ENCODE results near the gene CEL. TPM values are rescaled to one million over a fixed set of nuclear protein-coding genes. Genes with fewer than 3 reads are reported as not detected.
"Not testable (repeated sequence)": the region's sequence is repeated elsewhere in the genome, so short reads cannot be mapped to it uniquely, and the experiment has no call there.

Gene CEL
- total RNA-seq, 1 donor from 2014 or later = 2.2 TPM

DNA sequence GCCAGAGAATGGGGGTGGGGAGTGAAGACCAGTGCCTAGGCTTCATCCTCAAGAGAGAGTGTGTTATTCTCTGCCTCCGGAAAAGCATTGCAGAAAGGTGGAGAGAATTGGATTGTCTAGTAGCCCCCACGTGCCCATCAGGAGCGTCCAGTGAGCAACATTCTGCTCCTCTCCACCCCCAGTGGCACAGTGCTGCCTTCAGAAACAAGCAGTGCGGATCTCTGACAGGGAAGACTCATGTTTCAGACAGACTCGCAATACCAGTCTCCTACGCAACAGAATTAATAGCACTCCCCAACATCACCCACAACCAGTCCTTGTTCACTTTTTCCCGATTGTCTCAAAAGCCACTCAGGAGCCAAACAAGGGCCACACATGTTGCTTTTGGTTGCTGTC is 14.9 kb upstream of the CEL start:
- no peak for DNase-seq (ENCODE audit: low spot score)

DNA sequence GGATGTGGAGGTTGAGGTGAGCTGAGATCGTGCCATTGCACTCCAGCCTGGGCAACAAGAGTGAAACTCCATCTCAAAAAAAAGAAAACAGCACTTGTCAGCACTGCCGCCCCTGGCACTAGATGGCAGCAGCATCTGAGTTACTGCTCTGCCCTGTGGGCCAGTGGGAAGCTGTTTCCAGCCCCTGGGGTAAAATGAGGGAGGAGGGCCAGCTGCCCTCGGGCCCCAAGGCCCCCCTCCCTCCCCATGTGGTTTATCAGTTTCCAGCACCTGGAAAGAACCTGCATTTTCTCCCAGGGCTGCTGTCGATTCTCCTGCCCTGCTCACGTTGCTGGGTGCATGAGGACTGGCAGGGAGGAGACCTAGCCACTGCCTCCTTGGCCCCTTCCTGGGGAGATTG is 13.2 kb upstream of the CEL start:
- DNase-seq (ENCODE audit: low spot score) = no peak

DNA sequence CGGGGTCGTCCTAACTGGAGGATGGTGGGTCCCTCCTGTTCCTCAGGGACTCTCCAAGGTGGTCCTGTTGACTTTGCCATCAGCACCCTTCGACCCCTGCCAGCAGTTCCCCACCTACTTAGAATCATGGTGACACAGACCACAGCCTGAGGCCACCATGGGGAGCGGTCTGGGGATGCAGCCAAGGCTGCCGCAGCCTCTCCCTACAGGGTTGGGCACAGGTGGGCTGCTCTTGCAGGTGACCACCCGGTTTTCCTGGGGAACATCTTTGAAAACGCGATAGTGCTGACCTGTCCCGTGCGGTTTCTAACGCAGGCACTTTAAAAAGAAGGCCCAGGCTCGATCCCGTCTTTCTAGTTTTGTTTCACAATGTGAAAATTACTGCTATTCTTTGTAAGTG is 12.7 kb upstream of the CEL start:
- no peak for DNase-seq (ENCODE audit: low spot score)

DNA sequence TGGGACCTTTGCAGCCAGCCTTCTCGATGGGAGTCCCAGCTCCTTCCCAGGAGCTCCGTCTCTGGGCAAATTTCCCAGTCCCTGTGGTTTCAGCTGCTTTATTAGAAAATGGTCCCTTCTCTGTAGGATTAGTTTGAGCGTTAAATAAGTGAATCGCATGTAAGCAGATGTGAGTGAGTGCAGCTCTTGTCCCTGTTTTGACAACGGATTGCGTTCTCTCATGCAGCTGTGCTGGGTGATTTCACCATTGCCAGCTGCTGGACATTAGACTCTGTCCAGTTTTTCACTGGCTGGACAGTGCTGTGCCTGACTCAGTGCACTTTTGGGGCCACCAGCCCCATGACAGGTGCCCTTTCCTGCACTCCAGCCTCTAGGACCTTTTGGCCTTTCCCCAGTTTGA is 11.6 kb upstream of the CEL start:
- no peak for DNase-seq (ENCODE audit: low spot score)

DNA sequence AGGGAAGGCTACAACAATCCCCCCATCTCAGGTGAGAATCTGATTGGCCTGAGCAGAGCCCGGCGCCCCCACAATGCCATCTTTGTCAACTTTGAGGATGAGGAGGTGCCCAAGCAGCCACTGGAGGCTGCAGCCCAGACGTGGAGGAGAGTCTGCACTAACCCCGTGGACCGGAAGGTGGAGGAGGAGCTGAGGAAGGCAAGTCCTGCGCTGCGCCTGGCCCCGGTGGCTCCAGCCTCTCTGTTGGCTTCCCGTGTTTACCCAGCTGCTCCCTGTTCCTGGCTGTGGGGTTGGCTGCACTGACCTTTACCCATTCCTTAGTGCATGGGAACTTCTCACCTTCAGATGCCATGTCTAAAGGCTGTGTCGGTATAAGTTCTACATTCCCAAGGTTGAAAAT is 11.0 kb upstream of the CEL start:
- DNase-seq (ENCODE audit: low spot score) = no peak

DNA sequence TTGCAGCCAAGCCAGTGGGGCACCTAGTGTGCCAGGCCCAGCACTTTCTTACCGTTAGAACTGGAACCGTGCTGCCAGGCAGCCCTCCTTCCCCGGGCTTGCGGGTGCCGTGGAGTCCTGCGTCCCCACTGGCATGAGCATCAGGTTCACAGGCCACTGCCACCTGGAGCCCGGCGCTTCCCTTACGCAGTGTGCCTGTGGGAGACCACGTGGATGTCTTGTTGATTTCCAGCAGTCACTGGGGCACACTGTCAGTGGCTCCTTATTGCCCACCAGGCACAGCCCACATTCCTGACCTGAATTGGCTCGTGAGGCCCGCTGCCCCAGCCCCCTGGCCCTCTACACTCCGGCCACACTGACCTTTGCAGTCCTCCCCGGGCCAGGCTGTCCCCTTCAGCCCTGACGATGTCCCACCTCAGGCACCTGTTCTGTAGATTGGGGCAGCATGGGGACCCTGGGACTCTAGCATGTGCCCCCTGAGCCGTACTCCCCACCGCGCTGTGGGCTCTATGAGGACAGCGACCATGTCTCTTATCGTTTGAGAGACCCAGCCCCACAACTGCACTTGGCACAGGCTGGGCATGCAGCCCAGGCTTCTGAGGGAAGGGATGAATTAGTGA is 10.4 kb upstream of the CEL start:
- no peak for DNase-seq (ENCODE audit: low spot score)

DNA sequence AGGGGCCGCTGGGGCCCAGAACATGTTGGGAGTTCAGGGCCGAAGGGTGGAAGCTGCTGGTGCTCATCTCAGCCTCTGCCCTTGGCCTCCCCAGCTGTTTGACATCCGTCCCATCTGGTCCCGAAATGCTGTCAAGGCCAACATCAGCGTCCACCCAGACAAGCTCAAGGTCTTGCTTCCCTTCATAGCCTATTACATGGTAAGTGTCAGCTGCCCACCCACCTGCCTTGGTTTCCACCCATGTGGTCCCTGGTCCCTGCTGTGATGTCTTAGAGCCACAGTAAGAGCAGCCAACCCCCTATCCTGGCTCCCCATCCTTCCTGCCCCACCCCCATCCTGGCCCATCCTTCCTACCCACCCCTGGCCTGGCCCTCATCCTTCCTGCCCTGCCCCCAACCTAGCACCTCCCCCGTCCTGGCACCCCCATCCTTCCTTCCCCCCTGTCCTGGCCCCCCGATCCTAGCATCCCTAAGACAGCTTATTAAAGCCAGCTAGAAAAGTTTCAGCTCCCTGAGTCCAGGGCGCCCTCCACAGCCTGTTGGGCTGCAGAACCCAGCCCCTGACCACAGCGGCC is 9.7 kb upstream of the CEL start:
- no peak for DNase-seq (ENCODE audit: low spot score)

DNA sequence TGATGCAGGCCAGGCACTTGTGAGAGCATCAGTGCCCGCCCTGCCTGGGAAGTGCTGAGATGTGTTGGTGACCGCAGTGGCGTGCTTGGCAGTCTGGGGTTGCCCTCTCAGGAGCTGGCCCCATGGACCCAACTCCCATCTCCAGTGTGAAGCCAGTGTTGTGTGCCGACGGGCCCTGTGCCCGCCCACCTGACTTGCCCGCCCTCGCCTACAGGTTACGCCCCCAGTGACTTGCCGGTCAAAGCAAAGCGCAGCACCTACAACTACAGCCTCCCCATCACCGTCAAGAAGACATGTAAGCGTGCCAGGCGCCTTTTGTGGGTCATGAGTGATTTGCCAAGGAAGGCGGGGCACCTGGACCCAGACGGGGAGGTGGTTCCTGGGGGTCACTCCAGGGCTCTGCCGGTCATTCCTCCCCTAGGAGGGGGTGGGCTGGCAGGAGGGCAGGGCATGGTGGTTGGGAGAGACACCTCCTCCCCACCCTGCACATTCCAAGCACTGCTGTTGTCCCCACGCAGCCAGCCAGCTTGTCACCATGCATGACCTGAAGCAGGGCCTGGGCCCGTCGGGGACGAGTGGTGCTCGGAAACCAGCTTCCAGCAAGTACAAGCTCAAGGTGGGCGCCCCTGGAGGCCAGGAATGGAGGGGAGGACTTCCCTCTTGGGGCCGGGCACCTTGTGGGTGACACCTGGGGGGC is 7.4 kb upstream of the CEL start:
- no peak for DNase-seq (ENCODE audit: low spot score)

DNA sequence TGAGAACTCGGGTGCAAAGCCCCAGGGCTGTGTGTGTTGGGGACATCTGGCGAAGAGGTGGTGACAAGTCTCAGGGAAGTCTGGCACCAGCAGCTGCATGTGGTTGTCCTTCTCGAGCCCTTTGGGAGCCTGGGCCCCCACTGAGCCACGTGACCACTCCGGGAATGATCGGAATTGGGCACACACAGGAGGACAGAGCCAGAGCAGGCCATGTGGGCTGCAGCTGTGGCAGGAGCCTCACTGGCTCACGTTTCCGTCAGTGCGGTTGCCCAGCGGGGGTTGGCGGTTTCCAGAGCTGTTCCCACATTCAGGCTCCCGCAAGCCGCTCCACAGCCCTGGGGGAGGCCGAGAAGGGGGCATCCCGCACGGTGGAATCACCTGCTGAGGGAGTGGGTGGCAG is 6.8 kb upstream of the CEL start:
- no peak for DNase-seq (ENCODE audit: low spot score)

DNA sequence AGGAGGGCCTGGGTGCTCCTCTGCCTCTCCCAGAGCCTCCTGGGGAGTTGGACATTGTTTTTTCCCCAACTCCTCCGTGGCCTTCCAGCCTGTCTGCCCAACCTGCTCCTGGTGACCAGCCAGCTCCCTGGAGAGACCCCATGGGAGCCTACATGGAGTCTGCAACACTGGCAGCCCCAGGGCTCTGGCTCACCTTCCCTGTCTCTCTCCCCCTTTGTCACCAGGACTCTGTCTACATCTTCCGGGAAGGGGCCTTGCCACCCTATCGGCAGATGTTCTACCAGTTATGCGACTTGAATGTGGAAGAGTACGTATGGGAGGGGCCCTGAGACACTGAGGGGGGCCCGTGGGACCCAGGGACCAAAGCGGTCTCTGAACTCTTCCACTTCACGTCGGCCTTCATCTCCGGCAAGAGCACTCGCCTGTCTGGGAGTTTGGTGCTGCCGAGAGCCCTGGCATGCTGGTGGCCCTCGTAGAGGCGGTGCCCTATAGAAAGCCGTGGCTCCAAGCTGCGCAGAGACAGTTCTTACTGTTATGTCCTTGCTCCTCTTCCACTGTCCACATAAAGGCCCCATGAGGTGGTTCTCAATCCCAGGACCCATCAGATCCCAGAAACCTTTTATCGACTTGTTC is 5.9 kb upstream of the CEL start:
- DNase-seq (ENCODE audit: low spot score) = no peak

DNA sequence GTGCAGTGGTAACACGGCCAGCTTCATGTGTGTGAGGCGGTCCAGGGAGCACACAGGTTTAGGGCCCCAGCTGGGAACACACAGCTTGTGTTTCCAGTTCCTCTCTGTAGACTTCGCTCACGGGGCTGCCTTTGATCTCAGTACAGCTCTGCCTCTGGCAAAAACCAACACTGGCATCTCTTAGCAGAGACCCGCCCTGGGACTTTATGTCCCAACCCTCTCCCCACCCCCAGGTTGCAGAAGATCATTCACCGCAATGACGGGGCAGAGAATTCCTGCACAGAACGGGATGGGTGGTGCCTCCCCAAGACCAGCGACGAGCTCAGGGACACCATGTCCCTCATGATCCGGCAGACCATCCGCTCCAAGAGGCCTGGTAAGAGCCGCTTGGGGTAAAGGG is 5.2 kb upstream of the CEL start:
- no peak for DNase-seq (ENCODE audit: low spot score)

DNA sequence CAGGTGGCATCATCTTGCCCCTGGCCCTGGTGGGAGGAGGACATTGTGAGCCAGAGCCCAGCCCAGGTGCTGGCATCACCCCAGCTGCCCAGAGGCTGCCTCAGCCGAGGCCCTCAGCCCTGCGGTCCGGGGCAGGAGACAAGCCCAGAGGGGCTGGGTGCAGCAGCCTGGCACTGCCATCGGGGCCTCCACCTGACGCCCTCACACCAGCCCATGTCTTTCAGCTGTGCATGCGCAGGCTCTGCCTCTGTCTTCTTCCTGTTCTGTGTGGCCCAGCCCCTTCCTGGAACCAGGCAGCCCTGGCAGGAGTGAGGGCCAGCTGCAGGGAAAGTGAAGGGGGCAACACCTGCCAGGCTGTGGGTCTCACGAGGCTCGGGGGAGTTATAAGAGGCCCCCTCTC is 4.8 kb upstream of the CEL start:
- no peak for DNase-seq (ENCODE audit: low spot score)

DNA sequence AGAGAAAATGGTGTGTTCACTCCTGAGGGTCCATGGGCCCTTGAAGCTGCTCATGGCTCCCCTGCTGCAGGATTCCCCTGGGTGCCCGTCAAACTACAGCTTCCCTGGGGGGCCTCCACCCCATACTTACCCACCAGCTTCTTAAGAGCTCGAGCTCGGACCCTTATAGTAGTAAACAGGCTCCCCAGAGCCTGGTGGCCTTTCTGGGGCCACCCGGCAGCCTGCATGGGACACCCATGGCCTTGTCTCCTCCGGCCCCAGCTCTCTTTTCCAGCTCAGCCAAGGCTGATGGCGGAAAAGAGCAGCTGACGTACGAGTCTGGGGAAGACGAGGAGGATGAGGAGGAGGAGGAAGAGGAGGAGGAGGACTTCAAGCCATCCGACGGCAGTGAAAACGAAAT is 4.2 kb upstream of the CEL start:
- DNase-seq (ENCODE audit: low spot score) = no peak

DNA sequence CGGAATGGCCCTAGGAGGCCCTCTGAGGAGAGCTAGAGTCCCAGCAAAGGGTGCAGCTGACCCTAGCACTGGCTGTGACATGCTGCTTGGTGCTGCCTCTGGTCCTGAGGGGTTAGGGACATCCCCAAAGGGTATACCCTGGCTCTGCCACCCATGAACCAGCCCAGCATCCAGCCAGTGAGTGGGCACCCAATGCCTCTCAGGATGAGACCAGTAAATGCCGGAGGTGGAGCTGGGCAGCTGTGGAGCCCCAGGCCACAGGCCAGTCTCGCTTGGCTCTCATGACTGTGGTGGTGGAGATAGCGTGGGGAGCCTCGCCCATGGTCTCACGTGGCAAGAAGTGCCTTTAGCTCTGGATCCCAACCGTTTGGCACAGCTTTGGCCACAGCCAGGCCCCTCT is 3.7 kb upstream of the CEL start:
- no peak for DNase-seq (ENCODE audit: low spot score)

DNA sequence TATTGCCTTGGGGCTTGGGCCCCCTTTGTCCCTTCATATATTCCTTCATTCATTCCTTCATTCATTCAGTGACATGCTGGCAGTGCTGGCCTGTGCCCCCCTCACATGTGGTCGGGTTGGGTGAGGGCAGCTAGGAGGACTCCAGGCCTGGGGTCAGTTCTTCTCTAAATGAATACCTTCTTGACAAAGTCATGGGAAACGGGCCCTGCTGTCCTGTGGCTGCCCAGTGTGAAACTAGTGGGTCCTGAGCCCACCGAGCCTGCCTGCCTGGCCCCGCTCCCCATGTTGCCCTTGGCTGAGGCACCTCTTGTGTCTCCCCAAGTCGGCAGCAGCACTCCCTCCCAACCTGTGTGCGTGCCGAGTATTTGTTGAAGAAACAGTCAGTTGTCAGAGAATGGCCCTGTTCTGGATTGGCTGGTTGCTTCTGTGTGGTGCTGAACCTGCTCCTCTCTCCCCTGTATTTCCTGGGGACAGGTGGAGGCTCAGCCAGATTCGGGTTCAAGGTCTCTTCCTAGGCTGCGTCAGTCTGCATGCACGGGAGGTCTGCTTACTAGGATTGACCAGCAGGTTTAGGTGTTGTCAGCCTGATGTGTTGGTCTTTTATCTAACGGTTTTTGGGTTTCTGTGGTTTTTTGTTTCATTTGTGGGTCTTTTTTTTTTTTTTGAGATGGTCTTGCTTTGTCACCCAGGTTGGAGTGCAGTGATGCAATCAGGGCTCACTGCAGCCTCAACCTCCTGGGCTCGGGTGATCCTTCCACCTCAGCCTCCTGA is 3.0 kb upstream of the CEL start:
- DNase-seq (ENCODE audit: low spot score) = no peak

DNA sequence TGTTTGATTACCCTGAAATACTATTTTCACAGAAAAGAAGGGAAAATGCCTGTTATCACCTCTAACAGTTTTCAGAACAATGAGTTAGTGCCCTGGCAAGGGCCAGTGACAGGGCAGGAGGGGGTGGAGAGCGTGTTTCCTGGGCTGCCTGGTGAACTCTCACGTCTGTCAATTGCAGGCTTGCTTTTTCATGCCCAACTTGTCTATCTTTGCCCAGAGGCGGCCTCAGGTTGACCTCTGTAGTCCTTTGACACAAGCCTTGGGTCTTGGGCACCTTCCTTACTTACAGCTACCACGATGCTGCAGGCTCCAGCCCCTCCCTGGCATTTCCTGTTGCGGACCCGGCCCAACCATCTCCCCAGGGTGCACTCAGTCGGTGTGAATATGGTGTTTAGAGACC is 2.2 kb upstream of the CEL start:
- DNase-seq (ENCODE audit: low spot score) = no peak

DNA sequence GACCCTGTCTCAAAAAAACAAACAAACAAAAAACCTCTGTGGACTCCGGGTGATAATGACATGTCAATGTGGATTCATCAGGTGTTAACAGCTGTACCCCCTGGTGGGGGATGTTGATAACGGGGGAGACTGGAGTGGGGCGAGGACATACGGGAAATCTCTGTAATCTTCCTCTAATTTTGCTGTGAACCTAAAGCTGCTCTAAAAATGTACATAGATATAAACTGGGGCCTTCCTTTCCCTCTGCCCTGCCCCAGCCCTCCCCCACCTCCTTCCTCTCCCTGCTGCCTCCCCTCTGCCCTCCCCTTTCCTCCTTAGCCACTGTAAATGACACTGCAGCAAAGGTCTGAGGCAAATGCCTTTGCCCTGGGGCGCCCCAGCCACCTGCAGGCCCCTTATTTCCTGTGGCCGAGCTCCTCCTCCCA is 1.4 kb upstream of the CEL start:
- no peak for DNase-seq (ENCODE audit: low spot score)

DNA sequence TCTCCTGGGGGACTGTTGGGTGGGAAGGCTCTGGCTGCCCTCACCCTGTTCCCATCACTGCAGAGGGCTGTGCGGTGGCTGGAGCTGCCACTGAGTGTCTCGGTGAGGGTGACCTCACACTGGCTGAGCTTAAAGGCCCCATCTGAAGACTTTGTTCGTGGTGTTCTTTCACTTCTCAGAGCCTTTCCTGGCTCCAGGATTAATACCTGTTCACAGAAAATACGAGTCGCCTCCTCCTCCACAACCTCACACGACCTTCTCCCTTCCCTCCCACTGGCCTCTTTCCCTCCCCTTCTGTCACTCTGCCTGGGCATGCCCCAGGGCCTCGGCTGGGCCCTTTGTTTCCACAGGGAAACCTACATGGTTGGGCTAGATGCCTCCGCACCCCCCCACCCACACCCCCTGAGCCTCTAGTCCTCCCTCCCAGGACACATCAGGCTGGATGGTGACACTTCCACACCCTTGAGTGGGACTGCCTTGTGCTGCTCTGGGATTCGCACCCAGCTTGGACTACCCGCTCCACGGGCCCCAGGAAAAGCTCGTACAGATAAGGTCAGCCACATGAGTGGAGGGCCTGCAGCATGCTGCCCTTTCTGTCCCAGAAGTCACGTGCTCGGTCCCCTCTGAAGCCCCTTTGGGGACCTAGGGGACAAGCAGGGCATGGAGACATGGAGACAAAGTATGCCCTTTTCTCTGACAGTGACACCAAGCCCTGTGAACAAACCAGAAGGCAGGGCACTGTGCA is 590 bp upstream of the CEL start:
- not testable (repeated sequence) for DNase-seq (ENCODE audit: low spot score)

DNA sequence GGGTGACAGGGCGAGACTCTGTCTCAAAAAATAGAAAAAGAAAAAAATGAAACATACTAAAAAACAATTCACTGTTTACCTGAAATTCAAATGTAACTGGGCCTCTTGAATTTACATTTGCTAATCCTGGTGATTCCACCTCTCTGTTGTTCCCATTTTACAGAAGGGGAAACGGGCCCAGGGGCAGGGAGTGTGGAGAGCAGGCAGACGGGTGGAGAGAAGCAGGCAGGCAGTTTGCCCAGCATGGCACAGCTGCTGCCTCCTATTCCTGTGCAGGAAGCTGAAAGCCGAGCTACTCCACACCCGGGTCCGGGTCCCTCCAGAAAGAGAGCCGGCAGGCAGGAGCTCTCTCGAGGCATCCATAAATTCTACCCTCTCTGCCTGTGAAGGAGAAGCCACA is 788 bp downstream of the CEL start:
- not testable (repeated sequence) for DNase-seq (ENCODE audit: low spot score)

DNA sequence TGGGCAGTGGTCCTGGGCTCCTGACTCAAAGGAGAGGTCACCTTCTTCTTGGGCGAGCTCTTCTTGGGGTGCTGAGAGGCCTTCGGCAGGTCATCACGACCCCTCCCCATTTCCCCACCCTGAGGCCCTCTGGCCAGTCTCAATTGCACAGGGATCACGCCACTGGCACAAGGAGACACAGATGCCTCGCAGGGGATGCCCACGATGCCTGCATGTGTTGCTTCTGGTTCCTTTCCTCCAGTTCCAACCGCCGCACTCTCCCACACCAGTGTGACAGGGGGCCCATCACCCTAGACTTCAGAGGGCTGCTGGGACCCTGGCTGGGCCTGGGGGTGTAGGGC is 1.3 kb downstream of the CEL start:
- no peak for DNase-seq (ENCODE audit: low spot score)

DNA sequence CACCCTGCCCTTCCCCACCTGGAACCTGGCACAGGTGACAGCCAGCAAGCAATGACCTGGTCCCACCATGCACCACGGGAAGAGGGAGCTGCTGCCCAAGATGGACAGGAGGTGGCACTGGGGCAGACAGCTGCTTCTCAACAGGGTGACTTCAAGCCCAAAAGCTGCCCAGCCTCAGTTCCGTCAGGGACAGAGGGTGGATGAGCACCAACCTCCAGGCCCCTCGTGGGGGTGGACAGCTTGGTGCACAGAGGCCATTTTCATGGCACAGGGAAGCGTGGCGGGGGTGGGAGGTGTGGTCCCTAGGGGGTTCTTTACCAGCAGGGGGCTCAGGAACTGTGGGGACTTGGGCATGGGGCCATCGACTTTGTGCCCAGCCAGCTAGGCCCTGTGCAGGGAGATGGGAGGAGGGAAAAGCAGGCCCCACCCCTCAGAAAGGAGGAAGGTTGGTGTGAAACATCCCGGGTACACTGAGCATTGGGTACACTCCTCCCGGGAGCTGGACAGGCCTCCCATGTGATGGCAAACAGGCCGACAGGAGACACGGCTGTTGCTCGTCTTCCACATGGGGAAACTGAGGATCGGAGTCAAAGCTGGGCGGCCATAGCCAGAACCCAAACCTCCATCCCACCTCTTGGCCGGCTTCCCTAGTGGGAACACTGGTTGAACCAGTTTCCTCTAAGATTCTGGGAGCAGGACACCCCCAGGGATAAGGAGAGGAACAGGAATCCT is 1.9 kb downstream of the CEL start:
- no peak for DNase-seq (ENCODE audit: low spot score)
